Activated CD4-positive, alpha-beta T cell treated with anti-CD3 and anti-CD28 coated beads, Interleukin-2, amount 50 U/mL, for 48 hours (primary cell): Measurements from ENCODE around the gene PPARA.
A peak's percentile ranks its signal among the peaks of the same experiment; 100 is the strongest.

Experiments
- DNase-seq, 2 experiments: peaks; one replicate each; pipeline ENCODE4 v3.0.0-alpha.2; 2020

Gene PPARA

GRCh38 chr22:46280999-46281623 is 130.8 kb downstream of the PPARA start:
- DNase-seq, result no peak

GRCh38 chr22:46281866-46282678 is 131.7 kb downstream of the PPARA start:
- DNase-seq, result no peak

GRCh38 chr22:46286006-46286405 is 135.7 kb downstream of the PPARA start:
- no peak for DNase-seq

GRCh38 chr22:46286941-46287872 is 136.9 kb downstream of the PPARA start:
- no peak for DNase-seq

- DNase-seq, result peak; percentile 24 to 31
Observed at GRCh38 chr22:46287873-46288751, 137.8 kb downstream of the PPARA start.

GRCh38 chr22:46288846-46289243 is 138.5 kb downstream of the PPARA start:
- DNase-seq, result no peak

GRCh38 chr22:46289244-46289891 is 139.0 kb downstream of the PPARA start:
- no peak for DNase-seq

- no peak for DNase-seq
Observed at GRCh38 chr22:46290121-46290842, 140.0 kb downstream of the PPARA start.

GRCh38 chr22:46290843-46291785 is 140.8 kb downstream of the PPARA start:
- no peak for DNase-seq

- no peak for DNase-seq
Observed at GRCh38 chr22:46292173-46292572, 141.8 kb downstream of the PPARA start.

- DNase-seq, result no peak
Observed at GRCh38 chr22:46292732-46293131, 142.4 kb downstream of the PPARA start.
